Adipocyte (in vitro differentiated cells): ENCODE data around the gene EXOSC9.
A peak's percentile ranks its signal among the peaks of the same experiment; 100 is the strongest.

ENCODE experiments used
- DNase-seq: peaks from one replicate; pipeline ENCODE4 v3.0.0-alpha.2; 2015; ENCODE audit warnings: low read depth
- H3K27me3 ChIP-seq: replicated peaks from 2 replicates; pipeline ENCODE4 v1.7.0; 2013; ENCODE audit warnings: mild to moderate bottlenecking, low read length, moderate library complexity; ENCODE audit not compliant: control insufficient read depth, insufficient read depth
- H3K36me3 ChIP-seq: 2 replicates; pipeline ENCODE4 v1.7.0; 2013; ENCODE audit warnings: low read length, mild to moderate bottlenecking, moderate library complexity; ENCODE audit not compliant: control insufficient read depth, insufficient read depth, severe bottlenecking
- H3K4me1 ChIP-seq: 2 replicates; pipeline ENCODE4 v1.7.0; 2013; ENCODE audit warnings: mild to moderate bottlenecking, low read length, moderate library complexity; ENCODE audit not compliant: control insufficient read depth, insufficient read depth
- H3K4me3 ChIP-seq: 2 replicates; pipeline ENCODE4 v1.7.0; 2013; ENCODE audit warnings: mild to moderate bottlenecking, low read length, moderate library complexity
- H3K9ac ChIP-seq: 2 replicates; pipeline ENCODE4 v1.7.0; 2013; ENCODE audit warnings: mild to moderate bottlenecking, low read length, moderate library complexity
- H3K9me3 ChIP-seq: 2 replicates; pipeline ENCODE4 v1.7.0; 2013; ENCODE audit warnings: mild to moderate bottlenecking, low read length, moderate library complexity; ENCODE audit not compliant: control insufficient read depth

The EXOSC9 gene

GRCh38 chr4:121789455-121789854, 11.7 kb upstream of the EXOSC9 start:
- Histone ChIP-seq H3K27me3 (no peaks in the 10 kb centered on the region), H3K4me1 (peaks cover 55% of the 10 kb centered on the region), H3K36me3 (no peaks in the 10 kb centered on the region), H3K9me3 (no peaks in the 10 kb centered on the region), H3K9ac (peak overlapping the region; percentile 38), H3K4me3 (no peak overlapping the region)
- DNase-seq: peak; percentile 33

- Histone ChIP-seq H3K9me3 (no peaks in the 10 kb centered on the region), H3K4me3 (no peak overlapping the region), H3K4me1 (peaks cover 53% of the 10 kb centered on the region), H3K36me3 (no peaks in the 10 kb centered on the region), H3K9ac (peak overlapping the region; percentile 38), H3K27me3 (no peaks in the 10 kb centered on the region)
- peak; percentile 78 for DNase-seq
These were observed 10.9 kb upstream of the EXOSC9 start for GRCh38 chr4:121789960-121790829.

GRCh38 chr4:121790976-121791375, 10.1 kb upstream of the EXOSC9 start:
- H3K4me1 ChIP-seq: peaks cover 46% of the 10 kb centered on the region
- H3K9ac ChIP-seq: no peak overlapping the region
- H3K36me3 ChIP-seq: no peaks in the 10 kb centered on the region
- DNase-seq: no peak
- H3K9me3 ChIP-seq: no peaks in the 10 kb centered on the region
- no peaks in the 10 kb centered on the region for H3K27me3 ChIP-seq
- no peak overlapping the region for H3K4me3 ChIP-seq

- Histone ChIP-seq H3K9ac (no peak overlapping the region), H3K9me3 (no peaks in the 10 kb centered on the region), H3K4me1 (peaks cover 41% of the 10 kb centered on the region), H3K36me3 (no peaks in the 10 kb centered on the region), H3K4me3 (no peak overlapping the region), H3K27me3 (no peaks in the 10 kb centered on the region)
- peak; percentile 61 for DNase-seq
These were observed 9.6 kb upstream of the EXOSC9 start for GRCh38 chr4:121791481-121791880.

- Histone ChIP-seq H3K4me1 (peaks cover 34% of the 10 kb centered on the region), H3K27me3 (no peaks in the 10 kb centered on the region), H3K36me3 (no peaks in the 10 kb centered on the region), H3K9me3 (no peaks in the 10 kb centered on the region), H3K4me3 (no peak overlapping the region), H3K9ac (no peak overlapping the region)
- DNase-seq: no peak
These were observed 8.2 kb upstream of the EXOSC9 start for GRCh38 chr4:121792966-121793365.

- Histone ChIP-seq H3K36me3 (no peaks in the 10 kb centered on the region), H3K9me3 (no peaks in the 10 kb centered on the region), H3K4me1 (peaks cover 23% of the 10 kb centered on the region), H3K4me3 (no peak overlapping the region), H3K9ac (no peak overlapping the region), H3K27me3 (no peaks in the 10 kb centered on the region)
- no peak for DNase-seq
These were observed 6.5 kb upstream of the EXOSC9 start for GRCh38 chr4:121794505-121795188.

- Histone ChIP-seq H3K4me3 (no peak overlapping the region), H3K9ac (no peak overlapping the region), H3K4me1 (peaks cover 22% of the 10 kb centered on the region), H3K36me3 (no peaks in the 10 kb centered on the region), H3K27me3 (no peaks in the 10 kb centered on the region), H3K9me3 (no peaks in the 10 kb centered on the region)
- DNase-seq: no peak
These were observed 4.8 kb upstream of the EXOSC9 start for GRCh38 chr4:121796283-121796682.

GRCh38 chr4:121799208-121799823, 1.8 kb upstream of the EXOSC9 start:
- Histone ChIP-seq H3K9ac (peak overlapping the region; percentile 11), H3K27me3 (no peaks in the 10 kb centered on the region), H3K4me3 (no peak overlapping the region), H3K36me3 (peaks cover 15% of the 10 kb centered on the region), H3K4me1 (peaks cover 25% of the 10 kb centered on the region), H3K9me3 (no peaks in the 10 kb centered on the region)
- no peak for DNase-seq

GRCh38 chr4:121799867-121800501, 1.1 kb upstream of the EXOSC9 start:
- no peak overlapping the region for H3K9ac ChIP-seq
- peak overlapping the region; percentile 98 for H3K4me3 ChIP-seq
- no peak for DNase-seq
- peaks cover 18% of the 10 kb centered on the region for H3K4me1 ChIP-seq
- H3K27me3 ChIP-seq: no peaks in the 10 kb centered on the region
- no peaks in the 10 kb centered on the region for H3K9me3 ChIP-seq
- H3K36me3 ChIP-seq: peaks cover 22% of the 10 kb centered on the region

- H3K4me3 ChIP-seq: peak overlapping the region; percentile 98
- no peaks in the 10 kb centered on the region for H3K27me3 ChIP-seq
- no peaks in the 10 kb centered on the region for H3K9me3 ChIP-seq
- peaks cover 18% of the 10 kb centered on the region for H3K4me1 ChIP-seq
- no peak for DNase-seq
- peaks cover 26% of the 10 kb centered on the region for H3K36me3 ChIP-seq
- peak overlapping the region; percentile 95 for H3K9ac ChIP-seq
These were observed 524 bp upstream of the EXOSC9 start for GRCh38 chr4:121800638-121800960.

GRCh38 chr4:121801715-121802075, 572 bp downstream of the EXOSC9 start:
- DNase-seq: no peak
- peak overlapping the region; percentile 98 for H3K4me3 ChIP-seq
- peaks cover 18% of the 10 kb centered on the region for H3K4me1 ChIP-seq
- H3K36me3 ChIP-seq: peaks cover 34% of the 10 kb centered on the region
- H3K9me3 ChIP-seq: no peaks in the 10 kb centered on the region
- H3K9ac ChIP-seq: peak overlapping the region; percentile 95
- H3K27me3 ChIP-seq: no peaks in the 10 kb centered on the region
